DMS 273 (cell line): ENCODE measurements around the gene FNIP1.
"Not testable (repeated sequence)": the region's sequence is repeated elsewhere in the genome, so short reads cannot be mapped to it uniquely, and the experiment has no call there.

Source experiments
- DNase-seq: peaks from one replicate; lab custom pipeline; 2025; ENCODE audit not compliant: unreplicated experiment; lab: John Stamatoyannopoulos, UW

Gene FNIP1

GRCh38 chr5:131796793-131797693, at the start of gene FNIP1:
FNIP1 (minus strand) TSS chr5:131797017; CDS start chr5:131796921, 96 bp downstream.
- peak; percentile 99 for DNase-seq

GRCh38 chr5:131846536-131846935, 49.7 kb upstream of the FNIP1 start:
- DNase-seq, result no peak

- DNase-seq, result no peak
These were observed 49.0 kb upstream of the FNIP1 start for GRCh38 chr5:131845828-131846227.

GRCh38 chr5:131842971-131843370, 46.2 kb upstream of the FNIP1 start:
- not testable (repeated sequence) for DNase-seq

- not testable (repeated sequence) for DNase-seq
These were observed 35.9 kb upstream of the FNIP1 start for GRCh38 chr5:131832702-131833101.

- no peak for DNase-seq
These were observed 28.7 kb upstream of the FNIP1 start for GRCh38 chr5:131825404-131826013.

GRCh38 chr5:131824631-131825030, 27.8 kb upstream of the FNIP1 start:
- no peak for DNase-seq

- DNase-seq, result no peak
These were observed 24.4 kb upstream of the FNIP1 start for GRCh38 chr5:131821221-131821620.

GRCh38 chr5:131818001-131818724, 21.3 kb upstream of the FNIP1 start:
- no peak for DNase-seq

- DNase-seq, result no peak
These were observed 18.2 kb upstream of the FNIP1 start for GRCh38 chr5:131814990-131815389.

GRCh38 chr5:131812371-131813160, 15.7 kb upstream of the FNIP1 start:
- DNase-seq, result no peak

- peak; percentile 49 for DNase-seq
These were observed 13.9 kb upstream of the FNIP1 start for GRCh38 chr5:131810510-131811249.

- peak; percentile 80 for DNase-seq
These were observed 681 bp downstream of the FNIP1 start for GRCh38 chr5:131795879-131796792.

- no peak for DNase-seq
These were observed 1.6 kb downstream of the FNIP1 start for GRCh38 chr5:131795228-131795627.

GRCh38 chr5:131794586-131794985, 2.2 kb downstream of the FNIP1 start:
- no peak for DNase-seq

GRCh38 chr5:131792896-131793295, 3.9 kb downstream of the FNIP1 start:
- DNase-seq, result no peak

GRCh38 chr5:131791866-131792265, 5.0 kb downstream of the FNIP1 start:
- no peak for DNase-seq

GRCh38 chr5:131790550-131790949, 6.3 kb downstream of the FNIP1 start:
- DNase-seq, result no peak

GRCh38 chr5:131789765-131790164, 7.1 kb downstream of the FNIP1 start:
- DNase-seq, result no peak
